NCI-H345 (cell line): ENCODE data around the gene HIC2.
"Not testable (repeated sequence)": the region's sequence is repeated elsewhere in the genome, so short reads cannot be mapped to it uniquely, and the experiment has no call there.

Source experiments
- DNase-seq: peaks from one replicate; lab custom pipeline; 2025; lab: John Stamatoyannopoulos, UW

HIC2 gene

DNA sequence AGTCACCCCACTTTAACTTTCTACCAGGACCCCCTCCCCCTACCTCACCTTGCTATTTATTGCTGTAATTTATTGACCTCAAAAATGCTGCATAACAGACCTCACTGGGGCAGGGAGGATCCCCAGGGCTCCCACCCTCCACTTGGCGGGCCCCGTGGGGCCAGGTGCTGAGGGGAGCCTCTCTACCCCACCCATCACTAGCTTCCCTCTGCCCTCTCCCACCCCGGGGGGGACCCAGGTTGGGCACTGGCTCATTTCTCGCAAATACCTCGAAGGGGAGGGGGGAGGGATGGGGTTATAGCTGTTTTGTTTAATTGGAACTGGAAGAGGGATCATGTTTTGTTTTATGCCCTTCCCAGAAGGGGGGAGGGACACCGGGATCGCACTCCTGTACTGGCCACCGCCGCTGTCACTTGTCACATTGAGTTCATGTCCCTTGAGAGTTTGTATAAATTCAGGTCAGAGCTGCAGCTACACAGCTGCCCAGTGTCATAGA lies 33.7 kb downstream of the HIC2 start:
- no peak for DNase-seq

DNA sequence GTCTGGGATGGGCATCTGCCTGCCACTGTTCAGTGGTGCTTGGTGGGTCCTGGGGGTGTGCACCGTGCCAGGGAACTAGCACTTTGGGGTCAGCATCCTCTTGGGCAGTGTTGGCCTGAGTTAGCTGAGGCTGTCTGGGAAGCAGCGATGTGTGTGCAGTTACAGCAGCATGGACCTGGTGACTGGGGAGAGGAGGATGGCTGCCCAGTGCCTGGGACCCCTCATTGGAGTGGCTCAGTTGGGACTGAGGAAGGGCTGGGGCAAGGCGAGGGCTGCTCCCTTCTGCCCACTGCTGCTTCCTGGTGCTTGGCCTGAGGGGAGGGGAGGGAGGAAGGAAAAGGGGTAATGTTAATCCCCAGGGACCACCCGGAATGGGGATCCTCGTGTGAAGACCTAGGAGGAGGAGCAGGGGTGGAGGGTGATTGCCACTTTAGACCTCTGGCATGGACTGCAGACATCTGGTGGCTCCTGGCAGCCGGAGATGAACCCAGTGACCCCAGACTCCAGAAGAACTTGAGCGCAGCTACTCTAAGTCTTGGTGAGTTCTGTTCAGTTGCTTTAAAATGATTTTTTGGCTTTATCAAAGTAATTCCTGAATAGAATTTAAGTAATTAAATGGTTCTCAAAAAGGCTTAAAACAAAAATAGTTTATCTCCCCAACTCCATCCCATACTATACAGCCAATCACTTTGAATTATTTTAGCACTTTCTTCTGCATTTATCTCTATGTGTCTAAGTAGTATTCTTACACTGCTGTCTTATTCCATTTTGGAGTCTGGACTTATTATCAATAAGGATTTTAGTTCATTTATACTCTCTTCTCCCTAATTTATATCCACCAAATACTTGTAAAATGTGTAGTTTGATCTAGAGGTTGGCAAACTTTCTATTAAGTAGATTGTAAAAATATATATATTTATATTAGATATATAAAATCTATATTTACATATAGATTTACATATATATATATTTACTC lies 34.7 kb downstream of the HIC2 start:
- no peak for DNase-seq

DNA sequence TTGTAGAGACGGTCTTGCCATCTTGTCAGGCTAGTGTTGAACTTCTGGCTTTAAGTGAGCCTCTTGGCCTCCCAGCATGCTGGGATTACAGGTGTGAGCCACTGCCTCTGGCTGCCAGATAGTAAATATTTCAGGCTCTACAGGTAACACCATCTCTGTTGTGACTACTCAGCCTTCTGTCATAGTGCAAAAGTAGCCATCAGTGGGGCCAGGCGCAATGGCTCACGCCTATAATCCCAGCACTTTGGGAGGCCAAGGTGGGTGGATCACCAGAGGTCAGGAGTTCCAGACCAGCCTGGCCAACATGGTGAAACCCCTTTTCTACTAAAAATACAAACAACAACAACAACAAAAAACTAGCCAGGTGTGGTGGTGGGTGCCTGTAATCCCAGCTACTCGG lies 35.5 kb downstream of the HIC2 start:
- DNase-seq = not testable (repeated sequence)

DNA sequence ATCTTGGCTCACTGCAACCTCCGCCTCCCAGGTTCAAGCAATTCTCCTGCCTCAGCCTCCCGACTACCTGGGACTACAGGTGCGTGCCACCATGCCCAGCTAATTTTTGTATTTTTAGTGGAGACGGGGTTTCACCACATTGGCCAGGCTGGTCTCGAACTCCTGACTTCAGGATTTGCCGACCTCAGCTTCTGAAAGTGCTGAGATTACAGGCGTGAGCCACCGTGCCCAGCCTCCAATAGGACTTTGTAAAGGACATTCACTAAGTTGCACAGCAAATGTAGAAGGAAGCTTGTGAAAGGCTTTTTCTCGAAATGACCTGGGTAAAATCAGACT lies 37.8 kb downstream of the HIC2 start:
- not testable (repeated sequence) for DNase-seq

DNA sequence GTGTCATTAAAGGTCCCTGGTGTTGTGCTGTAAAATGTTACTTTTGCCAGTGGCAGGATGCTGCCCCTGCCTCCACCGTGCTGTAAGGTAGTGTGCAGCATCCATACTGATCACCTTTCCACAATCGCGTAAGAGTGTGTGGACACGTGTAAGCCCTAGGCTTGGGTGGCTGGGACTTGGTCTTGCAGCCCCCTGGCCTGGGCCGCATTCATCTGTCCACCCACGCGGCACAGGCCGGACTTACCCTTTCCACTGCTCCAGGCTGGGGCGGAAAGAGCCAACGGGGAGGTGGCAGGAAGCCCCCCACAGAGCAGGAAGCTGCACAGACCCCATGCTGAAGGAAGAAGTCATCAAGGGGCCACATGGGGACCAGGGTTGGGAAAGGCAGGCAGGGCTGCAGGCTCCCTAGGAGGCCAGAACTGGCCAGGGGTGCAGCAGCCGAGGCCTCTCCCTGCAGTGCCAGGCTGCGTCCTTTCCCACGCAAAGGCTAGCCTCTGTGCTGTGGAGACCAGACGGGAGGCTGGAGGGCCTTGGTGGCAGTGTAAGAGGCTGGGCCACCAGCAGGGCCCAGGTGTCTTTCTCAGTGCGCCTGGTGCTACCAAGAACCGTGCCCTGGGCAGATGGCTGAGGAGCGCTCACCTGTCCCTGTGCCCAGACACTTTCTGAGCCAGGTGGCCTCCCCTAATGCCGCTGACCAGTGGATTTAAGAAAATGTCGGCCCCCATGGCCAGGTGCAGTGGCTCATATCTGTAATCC lies 38.3 kb downstream of the HIC2 start:
- no peak for DNase-seq

DNA sequence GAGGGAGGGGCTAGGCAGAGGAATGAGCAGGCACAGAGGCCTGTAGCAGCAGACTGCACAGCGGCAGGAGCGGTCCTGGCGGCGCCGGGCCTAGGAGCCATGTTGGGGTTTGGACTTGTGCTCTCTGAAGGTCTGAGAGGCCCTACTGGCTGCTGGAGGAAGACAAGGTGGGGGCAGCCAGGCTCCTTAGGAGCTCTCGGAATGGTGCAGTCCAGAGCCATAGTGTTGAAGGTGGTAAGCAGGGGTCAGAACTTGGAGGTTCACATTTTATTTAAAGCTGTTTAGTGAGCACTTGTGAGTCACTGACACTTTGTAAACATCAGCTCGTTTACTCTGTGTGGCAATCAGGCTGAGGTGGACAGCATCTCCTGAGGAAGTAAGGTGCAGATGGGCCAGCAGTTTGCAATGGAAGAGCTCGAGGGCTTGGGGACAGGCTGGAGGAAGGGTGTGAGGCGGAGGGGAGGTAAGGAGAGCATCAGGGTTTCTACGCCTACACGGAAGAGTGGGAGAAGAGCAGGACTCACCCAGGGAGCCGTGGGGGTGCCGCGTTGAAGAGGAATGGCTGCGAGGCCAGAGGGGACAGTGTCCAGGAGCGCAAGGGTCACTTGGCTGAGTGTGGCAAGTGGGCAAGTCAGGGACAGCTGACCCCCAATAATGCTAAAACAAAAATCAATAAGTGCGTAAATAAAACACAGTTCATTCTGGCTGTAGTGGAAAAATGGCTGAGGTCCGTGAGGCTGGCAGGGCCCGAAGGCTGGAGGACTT lies 40.0 kb downstream of the HIC2 start:
- no peak for DNase-seq

DNA sequence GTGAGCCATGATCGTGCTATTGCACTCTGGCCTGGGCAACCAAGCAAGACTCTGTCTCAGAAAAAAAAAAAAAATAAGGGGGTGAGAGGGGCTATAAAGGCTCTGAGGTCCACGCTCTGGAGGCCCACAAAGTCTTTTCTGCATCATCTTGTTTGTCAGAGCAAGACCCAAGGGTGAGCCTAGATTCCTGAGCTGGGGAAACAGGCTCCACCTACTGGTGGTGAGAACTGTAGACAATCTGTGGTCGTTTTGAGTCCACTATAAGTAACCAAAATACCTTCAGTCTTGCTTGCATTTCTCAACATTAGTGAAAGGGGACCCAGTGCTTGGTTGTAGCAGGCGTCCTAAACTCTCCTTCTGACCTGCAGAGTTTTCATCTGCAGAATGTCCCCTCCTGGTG lies 45.5 kb downstream of the HIC2 start:
- DNase-seq = not testable (repeated sequence)

DNA sequence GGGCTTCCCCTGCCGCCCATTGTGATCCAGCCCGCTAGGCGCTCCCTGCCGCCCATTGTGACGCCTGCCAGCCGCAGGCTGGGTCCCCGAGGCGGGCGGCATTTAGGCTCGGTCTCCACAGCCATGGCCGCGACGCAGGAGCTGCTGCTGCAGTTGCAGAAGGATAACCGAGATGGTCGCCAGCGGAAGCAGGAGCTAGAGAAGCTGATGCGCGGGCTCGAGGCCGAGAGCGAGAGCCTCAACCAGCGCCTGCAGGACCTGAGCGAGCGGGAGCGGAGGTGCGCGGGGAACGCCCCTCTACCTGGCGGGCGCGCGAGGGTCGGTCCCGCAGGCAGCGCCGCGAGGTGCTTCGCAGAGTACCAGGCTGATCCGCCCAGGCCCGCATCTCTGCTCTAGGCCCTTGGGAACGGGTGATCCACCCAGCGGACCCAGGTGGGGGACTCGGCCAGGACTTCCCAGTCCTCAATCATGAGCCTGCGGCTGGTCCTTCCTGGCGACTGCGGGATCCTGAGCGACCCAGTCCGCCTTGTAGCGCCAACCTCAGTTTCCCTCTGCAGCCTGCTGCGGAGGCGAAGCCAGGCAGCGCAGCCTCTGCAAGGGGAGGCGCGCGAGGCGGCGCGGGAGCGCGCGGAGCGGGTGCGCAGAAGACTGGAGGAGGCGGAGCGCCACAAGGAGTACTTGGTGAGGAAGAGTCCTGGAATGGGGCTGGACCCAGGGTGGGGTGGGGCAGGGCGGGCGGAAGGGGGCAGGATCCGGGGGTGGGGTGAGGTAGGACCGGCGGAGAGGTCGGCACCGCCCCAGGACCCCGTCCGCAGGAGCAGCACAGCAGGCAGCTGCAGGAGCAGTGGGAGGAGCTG lies 50.4 kb downstream of the HIC2 start, which contains the start of gene TMEM191C:
Gene TMEM191C (plus strand): TSS at position 51 of the 857 bp plus-strand sequence. CDS start 73 bp downstream, at position 124.
- DNase-seq = not testable (repeated sequence)

DNA sequence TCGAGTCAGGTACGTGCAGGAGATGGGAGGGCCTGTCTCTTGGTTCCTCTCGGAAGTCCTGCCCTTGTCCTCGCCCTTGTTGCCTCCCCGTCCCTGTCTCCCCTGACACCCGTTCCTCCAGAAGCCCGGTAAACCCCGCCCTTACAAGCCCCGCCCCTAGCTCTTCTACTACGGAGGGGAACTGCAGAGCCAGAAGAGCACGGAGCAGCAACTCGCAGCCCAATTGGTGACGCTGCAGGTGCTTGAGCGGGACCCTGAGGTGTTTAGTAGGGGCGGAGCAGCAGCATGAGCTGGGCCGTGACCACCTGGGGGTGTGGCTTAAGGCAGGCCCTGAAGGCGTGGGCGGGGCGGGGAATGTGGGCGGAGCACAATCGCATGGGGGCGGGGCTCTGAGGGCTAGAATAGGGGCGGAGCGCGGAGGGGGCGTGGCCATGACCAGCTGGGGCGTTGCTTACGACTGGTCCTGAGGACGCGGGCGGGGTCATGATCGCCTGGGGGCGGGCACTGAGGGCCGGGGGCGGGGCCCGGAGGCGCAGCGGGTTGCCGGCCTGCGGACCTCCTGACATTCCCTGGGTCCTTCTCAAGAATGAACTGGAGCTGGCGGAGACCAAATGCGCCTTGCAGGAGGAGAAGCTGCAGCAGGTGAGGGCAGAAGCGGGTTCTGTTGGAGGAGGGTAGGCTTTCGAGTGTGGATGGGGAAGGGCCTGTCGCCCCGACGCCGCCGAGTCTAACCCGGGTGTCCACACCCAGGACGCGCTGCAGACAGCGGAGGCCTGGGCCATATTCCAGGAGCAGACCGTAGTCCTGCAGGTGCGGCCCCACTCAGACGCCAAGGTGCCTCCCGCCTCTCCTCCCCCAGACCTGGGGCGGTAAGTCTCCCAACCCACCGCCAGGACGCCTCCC lies 51.3 kb downstream of the HIC2 start:
- not testable (repeated sequence) for DNase-seq

DNA sequence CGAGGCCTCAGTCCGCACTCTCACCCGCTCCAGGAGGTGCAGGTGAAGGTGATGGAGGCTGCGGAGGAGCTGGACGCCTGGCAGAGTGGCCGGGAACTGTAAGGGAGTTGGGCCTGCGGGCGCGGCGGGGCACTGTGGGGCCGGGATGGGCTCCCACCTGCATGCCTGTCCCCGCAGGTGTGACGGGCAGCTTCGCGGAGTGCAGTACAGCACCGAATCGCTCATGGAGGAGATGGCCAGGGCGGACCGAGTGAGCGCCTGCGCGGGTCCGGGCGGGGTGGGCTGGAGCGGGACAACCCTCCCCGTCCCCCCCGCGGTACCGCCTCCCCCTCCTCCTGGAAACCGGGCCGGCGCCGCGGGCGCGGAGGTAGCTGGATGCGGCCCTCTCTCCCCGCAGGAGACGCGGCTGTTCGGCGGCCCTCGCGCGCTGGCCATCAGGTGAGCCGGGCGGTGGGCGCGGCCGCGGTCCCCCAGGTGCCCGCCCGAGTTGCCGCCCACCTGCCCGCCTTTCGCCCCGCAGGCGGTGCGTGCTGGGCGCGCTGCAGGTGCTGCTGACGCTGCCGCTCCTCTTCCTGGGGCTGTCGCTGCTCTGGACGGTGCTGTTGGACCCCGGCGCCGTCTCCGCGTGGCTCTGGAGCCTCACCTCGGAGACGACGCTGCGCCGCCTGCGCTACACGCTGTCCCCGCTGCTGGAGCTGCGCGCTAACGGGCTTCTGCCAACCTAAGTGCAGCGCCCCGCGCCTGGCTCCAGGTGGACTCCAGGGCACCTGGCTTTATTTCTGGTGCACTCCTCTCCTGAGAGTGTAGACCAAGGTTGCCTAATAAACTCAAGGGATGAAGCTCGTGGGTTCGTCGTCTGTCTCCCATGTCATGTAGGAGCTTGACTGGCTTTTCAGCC lies 52.2 kb downstream of the HIC2 start:
- DNase-seq = not testable (repeated sequence)

DNA sequence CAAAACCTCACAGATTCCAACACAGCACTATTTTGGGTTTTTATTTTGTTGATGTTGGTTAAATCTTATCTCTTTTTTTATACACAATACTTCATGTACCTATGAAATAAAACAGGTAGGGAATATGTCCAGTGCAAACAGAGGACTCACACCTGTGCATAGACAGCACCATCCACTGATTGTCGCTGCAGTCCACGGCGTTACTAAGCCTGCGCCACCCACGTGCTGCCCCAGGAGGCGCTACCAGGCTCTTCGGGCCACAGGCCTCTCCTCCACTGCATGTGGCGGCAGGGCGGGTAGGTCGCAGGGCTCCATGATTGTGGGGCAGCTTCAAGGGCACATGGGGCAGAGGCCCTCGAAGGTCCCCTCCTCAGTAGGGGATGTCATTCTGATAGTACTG lies 55.8 kb downstream of the HIC2 start:
- not testable (repeated sequence) for DNase-seq

DNA sequence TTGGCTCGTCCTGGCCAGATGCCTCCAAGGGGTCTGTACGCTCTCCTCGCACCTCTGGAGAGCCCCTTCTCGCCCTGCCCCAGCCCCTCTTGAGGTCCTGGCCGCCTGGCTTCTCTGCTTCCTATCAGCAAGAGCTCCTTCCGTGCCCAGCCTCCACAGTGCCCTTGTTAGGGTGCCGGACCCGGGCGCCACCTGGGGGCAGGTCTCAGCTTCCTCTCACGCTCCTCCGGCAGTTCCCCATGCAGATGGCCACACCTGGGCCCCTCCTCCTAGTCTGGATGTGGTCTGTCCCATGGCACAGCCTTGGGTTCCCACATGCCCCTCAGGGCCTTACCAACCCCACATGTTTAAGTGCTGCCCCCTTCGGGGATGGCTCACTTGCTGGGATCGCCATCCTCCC lies 56.5 kb downstream of the HIC2 start:
- not testable (repeated sequence) for DNase-seq

DNA sequence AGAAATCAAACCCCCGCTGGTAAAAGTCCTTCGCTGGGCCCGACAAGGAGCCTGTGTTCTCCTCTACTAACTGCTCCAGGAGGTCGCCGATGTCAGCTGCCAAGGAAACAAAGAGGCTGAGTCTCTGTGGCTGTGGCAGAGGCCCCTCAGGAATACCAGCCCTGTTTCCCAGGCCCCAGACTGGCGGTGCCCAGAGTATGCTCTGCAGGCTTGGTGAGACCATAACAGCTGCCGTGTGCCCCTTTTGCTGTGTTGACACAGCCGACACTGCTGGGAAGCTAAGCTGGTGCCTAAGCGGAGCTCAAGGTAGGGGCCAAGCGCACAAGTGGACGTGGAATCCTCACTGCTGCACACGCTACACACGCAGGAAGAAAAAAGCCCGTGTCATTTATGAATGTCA lies 66.9 kb downstream of the HIC2 start:
- not testable (repeated sequence) for DNase-seq

DNA sequence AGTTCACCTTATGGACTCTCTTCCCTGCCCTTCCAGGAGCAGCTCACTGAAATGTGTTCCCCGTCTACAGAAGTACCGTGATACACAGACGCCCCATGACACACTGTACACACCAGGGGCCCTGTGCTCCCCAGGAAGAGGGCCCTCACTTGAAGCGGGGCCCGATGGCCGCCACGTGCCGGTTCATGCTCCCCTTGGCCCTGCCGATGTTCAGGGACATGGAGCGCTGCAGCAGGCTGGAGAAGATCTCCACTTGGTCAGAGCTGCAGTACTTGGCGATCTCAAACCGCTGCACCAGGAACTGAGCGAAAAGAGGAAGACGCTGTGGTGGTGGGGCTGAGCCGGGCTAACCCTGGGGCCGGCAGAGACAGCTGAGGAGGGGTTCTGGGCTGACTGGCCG lies 70.6 kb downstream of the HIC2 start:
- DNase-seq = not testable (repeated sequence)

DNA sequence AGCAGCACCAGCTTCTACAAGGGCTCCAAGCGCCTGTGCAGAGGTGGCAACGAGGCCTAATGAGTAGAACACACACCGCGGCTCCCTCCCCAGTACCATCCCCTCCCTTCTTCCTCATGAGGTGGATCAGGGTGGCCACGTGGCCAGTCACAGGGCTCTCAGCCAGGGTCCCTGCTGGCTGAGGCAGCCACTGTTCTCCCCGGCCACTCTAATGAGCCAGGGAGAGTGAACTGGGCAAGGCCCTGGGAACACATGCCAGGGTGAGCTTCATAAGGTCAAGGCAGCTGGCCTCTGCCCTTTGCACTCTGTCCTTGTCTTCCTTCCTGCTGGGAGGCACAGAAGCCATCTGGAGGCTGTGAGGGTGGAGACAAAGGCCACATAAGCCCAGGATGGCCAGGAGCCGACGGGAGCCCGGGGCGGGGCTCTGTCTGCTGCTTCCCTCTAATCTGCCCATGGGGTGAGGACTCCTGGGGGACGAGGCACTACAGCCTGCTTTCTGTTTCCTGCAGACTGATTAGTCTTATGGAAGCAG lies 72.0 kb downstream of the HIC2 start:
- DNase-seq = not testable (repeated sequence)

DNA sequence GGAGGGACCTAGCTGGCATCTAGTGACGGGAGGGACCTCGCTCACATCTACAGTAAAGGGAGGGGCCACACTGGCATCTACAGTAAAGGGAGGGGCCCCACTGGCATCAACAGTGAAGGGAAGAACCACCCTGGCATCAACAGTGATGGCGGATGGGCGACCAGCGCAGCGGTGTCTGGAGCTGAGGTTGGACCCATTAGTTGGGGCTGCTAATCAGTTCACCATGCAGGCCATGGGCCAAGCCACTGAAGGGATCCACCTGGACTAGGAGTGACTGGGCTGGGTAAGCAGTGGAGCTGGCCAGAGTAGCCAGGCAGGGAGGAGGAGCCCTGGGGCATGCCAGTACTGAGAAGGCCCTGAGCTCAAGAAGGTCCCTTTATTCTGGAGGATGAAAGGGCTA lies 73.4 kb downstream of the HIC2 start:
- not testable (repeated sequence) for DNase-seq

DNA sequence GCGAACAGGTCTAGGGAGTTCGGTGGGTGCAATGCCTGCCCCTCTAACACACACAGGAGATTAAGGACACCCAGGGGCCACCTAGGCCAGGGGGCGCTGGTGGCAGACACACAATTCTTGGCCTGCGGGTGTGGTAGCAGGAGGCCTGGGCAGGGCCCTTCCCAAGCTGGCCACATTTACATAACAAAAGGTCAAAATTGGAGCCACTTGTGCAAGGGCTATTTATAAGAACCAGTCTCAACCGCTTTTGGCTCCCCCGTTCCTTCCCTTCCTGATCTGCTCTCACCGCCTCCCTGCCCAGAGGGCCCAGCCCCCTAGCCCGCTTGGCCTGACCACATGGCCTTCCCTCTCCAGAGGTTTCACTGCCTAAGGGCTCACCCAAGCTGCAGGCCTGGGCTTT lies 75.1 kb downstream of the HIC2 start:
- not testable (repeated sequence) for DNase-seq
